ENCODE measurements around the gene UBAP2. TPM values are rescaled to one million over a fixed set of nuclear protein-coding genes. Genes with fewer than 3 reads are reported as not detected.

UBAP2 gene, protein sequence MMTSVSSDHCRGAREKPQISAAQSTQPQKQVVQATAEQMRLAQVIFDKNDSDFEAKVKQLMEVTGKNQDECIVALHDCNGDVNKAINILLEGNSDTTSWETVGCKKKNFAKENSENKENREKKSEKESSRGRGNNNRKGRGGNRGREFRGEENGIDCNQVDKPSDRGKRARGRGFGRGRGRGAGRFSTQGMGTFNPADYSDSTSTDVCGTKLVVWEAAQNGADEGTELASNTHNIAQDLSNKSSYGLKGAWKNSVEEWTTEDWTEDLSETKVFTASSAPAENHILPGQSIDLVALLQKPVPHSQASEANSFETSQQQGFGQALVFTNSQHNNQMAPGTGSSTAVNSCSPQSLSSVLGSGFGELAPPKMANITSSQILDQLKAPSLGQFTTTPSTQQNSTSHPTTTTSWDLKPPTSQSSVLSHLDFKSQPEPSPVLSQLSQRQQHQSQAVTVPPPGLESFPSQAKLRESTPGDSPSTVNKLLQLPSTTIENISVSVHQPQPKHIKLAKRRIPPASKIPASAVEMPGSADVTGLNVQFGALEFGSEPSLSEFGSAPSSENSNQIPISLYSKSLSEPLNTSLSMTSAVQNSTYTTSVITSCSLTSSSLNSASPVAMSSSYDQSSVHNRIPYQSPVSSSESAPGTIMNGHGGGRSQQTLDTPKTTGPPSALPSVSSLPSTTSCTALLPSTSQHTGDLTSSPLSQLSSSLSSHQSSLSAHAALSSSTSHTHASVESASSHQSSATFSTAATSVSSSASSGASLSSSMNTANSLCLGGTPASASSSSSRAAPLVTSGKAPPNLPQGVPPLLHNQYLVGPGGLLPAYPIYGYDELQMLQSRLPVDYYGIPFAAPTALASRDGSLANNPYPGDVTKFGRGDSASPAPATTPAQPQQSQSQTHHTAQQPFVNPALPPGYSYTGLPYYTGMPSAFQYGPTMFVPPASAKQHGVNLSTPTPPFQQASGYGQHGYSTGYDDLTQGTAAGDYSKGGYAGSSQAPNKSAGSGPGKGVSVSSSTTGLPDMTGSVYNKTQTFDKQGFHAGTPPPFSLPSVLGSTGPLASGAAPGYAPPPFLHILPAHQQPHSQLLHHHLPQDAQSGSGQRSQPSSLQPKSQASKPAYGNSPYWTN
- polyA plus RNA-seq (ENCODE audit: insufficient read length in 10 of 10), result 10 to 100 TPM; 42.7 to 81.4 (median 62.7) TPM
- long read RNA-seq, donor 1, partial matches to known transcripts, result 8 of 9 reads
- long read RNA-seq, donor 1, other reads (novel, unspliced or antisense), result 0 of 9 reads
- long read RNA-seq, donor 2, partial matches to known transcripts, result 0 of 1 reads
- long read RNA-seq, donor 2, other reads (novel, unspliced or antisense), result 0 of 1 reads
- long read RNA-seq, donor 3, result 0 reads
- long read RNA-seq, donor 4, full-length matches to known transcripts, result 1 of 1 reads
- long read RNA-seq, donor 4, partial matches to known transcripts, result 0 of 1 reads
- long read RNA-seq, donor 4, other reads (novel, unspliced or antisense), result 0 of 1 reads
- long read RNA-seq, donor 5, partial matches to known transcripts, result 15 of 15 reads
- long read RNA-seq, donor 5, other reads (novel, unspliced or antisense), result 0 of 15 reads
- long read RNA-seq, donor 6, partial matches to known transcripts, result 16 of 17 reads
- long read RNA-seq, donor 6, other reads (novel, unspliced or antisense), result 0 of 17 reads
- long read RNA-seq, donor 7, full-length matches to known transcripts, result 4 of 12 reads
- long read RNA-seq, donor 7, partial matches to known transcripts, result 8 of 12 reads
- long read RNA-seq, donor 7, other reads (novel, unspliced or antisense), result 0 of 12 reads
- long read RNA-seq, donor 8, partial matches to known transcripts, result 0 of 1 reads
- long read RNA-seq, donor 8, other reads (novel, unspliced or antisense), result 0 of 1 reads
- long read RNA-seq, donor 9, result 0 reads

DNA sequence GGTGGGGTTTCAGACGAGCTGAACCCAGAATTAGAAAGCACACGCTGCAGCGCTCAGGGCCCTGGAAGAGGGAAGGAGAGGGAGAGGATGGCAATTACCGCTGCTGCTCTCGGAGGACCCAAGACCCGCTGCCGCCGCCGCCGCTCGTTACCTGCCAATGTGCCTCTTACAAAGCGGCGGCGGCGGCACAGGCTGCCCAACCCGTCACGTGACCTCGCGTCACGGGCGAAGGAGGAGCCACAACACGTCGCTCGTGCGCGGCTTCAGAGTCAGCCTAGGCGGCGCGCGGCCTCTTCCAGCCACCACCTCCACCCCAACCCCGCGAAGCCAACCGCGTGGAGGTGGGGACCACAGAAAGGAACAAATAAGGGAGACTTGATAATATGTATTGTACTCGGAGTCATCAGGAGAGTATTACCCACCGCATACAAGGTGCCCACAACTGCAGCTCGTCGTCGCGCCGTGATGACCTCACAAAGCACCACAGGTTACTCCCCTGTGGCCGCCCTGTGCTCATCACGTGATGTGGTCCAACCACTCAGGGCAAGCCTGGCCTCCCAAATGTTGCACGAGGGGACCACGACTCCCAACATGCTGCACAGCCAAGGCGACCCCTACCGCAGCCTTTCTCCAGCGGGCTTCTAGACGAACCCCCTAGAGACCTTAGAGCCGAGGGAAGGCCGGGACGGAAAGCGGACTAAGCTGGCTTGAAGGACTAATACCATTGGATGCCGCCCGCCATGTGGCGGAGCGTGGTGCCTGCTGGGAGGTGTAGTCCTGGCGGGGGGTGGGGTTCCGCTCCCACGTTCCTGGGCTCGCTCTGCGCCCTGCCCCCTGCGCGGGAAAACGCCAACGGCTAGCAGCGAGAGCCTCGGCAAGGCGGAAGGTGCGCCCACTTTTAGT is at the start of gene UBAP2:
UBAP2 (minus strand) TSS at position 161 of the 903 bp plus-strand sequence. CDS start 31,739 bp downstream, outside the sequence.
- peak; percentile 98 to 100 (median 98) for DNase-seq

DNA sequence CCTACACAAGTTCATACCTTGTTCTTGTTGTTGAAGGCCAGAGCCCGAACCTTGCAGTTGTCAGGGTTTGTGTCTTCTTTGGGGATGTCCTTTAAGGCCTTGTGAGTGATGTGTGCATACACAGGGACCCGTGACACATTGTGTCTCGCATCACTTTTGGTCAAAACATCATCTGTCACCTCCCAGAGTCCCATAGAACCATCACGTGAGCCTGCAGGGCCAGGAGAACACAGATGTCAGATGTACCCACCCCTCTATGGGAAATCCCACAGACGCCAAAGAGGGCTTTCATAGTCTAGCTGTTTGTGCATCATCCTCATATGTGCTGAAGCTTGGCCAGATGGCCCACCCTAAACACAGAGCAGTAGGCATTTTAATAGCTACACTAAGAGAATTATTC is 49.6 kb upstream of the UBAP2 start:
- no peak for DNase-seq

DNA sequence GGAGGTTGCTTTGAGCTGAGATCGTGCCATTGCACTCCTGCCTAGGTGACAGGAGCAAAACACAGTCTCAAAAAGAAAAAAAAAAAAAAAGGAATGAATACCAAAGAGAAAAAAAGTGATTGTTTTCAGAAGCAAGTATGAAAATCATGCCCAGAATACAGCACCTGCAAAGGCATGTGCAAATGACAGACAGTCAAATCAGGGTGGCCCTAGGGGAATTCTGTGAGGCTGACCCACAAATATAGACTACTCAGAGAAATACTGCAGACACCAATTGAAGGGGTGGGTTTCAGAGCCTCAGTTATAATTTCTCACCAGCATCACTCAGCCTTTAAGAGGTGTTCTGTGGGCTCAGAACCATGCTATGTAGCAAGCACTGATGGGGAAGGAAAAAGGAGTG is 49.2 kb upstream of the UBAP2 start:
- DNase-seq, result no peak

DNA sequence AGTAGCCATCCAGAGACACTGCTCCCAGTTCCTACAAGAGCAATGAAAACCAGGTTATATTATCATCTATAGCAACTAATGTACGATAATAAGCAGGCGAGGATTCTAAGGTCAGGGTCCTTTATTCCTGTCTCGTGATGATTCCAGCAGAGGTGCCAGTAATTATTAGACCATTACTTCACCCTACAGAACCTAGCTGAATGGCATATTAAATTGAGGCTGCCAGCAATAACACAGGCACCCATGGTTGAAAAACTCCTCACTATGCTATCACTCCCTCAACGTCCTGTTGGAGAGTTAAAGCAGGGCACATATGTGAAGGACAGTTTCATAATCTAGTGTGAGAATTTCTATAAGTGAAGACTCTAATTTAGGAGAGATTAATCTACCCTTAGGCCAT is 48.1 kb upstream of the UBAP2 start:
- no peak for DNase-seq

DNA sequence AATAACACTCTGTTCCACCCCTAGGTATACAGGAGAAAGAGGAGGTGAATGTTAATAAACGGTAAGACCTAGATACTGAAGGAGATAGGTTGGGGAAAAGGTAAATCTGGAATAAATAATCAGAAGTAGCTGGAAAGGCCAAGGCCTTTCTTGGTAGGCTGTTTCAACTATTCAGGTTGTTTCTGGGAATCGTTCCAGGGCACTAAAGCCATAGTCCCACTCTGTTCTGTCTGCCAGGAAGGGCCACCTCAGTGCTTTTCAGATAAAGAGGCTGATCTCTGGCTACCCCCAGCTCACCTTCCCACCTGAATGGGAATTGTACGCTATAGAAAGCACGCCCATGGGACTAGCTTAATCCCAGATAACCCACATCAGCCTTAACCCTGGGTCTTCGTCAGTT is 44.9 kb upstream of the UBAP2 start:
- DNase-seq, result no peak

DNA sequence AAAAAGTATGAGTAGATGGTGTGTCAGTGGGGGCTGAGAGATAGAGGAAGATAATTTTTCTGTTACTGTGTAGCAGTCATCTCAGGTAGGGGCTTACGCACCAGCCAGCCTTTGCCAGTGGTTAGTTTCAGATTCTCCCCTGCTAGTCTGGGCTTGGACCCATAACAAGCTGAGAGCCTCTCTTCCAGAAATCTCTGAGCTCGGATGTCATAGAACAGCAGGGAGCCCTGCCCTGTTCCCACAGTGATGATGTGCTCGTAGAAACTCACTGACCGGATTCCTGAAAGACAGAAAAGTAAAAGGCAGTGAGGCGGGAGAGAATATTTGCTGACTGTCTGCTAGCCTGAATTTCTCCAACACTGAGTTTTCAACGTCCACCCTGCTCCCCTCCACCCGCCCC is 40.6 kb upstream of the UBAP2 start:
- DNase-seq, result no peak

DNA sequence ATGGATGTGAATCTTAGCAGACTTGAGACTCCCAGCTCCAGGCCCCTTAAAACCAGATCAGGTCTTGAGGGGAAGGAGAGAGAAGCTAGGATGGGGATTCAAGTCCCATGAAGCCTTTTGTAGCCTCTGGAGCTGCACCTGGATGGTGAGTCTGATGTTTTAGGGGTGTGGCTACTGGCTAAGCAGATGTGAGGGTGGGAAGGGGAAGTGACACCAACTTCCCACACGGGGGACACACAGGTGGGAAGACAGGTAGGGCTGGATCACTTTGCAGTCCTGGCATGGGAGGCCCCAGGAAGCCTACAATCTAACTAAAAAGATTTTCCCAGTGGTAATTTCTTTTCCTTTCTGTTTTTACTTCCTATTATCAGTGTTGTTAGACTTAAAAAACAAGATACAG is 38.7 kb upstream of the UBAP2 start:
- no peak for DNase-seq

DNA sequence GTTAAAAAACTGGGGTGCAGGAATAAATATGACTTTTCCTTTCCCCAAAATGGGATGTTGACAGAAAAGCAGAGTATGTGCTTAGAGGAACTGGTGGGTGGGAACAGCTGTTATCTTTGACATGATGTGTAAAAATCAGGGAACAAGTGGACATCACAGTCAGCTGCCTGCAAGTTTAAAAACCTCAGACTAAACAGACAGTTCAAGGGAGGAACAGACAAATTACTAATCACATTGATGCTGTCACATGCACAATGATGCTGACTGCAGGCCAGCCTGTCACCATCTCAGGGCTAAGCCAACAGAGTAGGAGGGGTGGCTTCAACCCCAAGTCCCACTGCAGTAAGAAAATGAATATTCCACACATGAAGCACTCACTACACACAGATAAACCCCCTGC is 38.2 kb upstream of the UBAP2 start:
- no peak for DNase-seq

DNA sequence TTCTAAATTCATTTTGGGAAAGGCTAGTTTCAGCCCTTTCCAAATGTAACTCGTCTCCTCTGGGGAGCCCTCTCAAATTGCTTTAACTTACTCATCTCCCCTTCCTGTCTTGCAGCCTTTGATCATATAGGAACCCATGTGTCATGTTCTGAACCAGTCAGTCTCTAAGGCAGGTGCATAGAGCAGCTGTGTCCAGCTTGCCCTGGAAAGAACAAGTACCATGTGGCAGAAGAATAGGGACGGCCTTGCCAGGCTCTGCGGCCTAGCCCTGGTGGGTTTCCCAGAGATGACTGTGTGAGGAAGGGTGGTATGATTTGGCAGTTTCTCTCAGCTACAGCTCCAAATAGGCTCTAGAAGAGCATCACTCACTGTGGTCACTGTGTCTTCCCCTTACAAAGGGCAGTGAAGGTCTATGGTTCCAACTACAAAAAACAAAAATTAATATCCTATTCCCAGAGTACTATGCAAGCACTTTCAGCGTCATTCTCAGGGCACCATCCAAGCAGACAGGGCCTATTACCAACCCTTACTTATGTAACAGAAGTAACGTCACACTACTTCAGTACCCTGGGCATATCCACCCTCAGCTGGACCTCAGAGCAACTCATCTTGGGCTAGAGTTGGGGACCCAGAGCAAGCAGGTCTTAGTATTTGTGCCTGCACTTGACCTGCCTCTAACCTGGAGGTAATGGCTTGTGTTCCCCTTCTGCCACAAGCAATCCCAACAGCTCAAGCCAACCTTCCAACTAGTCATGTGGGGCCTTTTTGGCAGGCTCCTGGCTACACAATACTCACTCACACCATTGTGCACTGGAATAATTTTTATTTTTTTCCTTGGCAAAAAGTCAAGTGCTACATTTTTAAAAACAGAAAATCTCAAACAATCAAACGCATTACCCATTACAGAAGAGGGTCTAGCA is 37.2 kb upstream of the UBAP2 start:
- DNase-seq, result peak in 2 of 3 donors; percentile 15 to 20

DNA sequence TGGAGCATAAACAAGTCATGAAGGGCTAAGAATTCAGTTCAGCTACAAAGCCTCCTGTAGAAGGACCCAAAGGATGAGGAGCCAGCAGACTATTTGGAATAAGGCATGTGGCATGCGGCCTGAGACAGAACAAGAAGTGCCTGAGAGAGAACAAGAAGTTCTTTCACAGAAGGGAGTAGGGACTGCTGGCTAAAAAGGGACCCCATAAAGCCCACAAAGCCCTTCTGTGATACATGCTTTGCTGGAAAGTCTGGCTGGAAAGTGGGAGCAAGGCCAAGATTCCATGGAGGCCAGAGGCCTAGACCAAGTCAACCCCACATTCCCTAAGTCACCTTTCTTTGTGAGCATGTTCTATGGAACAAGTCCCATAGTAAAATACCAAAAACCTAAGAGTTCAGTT is 35.9 kb upstream of the UBAP2 start:
- DNase-seq, result peak; percentile 12 to 27 (median 20)

DNA sequence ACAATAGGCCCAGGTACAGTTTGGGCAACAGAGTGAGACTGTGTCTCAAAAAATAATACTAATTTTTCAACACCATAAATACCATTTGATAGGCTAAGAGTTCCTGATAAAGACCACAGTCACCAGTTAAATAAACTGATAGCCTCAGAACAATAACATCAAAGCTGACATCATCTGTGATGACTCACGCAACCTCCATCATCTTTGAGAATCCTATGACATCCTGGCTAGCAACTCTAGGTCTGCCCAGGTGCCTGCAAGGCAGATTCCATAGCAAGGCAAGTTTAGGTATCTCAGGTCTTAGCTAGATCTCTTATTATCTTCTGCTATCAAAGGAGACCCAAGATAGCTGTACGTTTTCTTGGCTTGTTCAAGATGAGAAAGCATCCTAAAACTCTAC is 30.5 kb upstream of the UBAP2 start:
- DNase-seq, result no peak

DNA sequence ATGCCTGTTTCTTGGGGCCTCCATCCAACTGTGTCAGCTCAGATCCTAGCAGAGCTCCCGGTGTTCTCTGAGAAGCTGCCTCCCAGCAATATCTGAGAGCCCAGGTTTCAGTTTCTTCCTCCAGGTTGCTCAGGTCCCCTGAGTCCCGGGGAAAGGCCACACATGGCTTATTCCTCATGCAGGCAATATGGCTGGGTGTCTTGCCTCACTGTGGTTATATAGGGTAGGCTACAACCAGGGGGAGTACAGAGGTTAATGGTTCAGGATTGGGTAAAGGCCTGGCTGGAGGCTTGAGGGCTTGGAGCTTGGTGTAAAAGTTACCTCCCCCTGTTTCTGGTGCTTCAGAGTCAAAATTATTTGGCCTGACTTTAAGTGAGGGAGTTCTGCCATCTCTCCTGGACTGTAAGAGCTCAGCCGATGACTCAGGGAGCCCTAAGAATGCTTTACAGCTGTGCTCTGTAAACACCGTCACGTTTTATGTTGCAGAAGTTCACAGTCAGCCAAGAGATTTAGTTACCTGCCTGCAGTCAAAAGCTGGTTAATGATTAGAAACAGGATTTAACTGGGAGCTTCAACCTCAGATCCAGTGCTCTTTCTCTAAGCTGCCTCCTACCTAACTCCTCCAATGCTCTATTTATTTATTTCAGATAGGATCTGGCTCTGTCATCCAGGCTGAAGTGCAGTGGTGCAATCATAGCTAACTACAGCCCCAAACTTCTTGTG is 24.3 kb upstream of the UBAP2 start:
- peak in 2 of 3 donors; percentile 33 to 49 for DNase-seq

DNA sequence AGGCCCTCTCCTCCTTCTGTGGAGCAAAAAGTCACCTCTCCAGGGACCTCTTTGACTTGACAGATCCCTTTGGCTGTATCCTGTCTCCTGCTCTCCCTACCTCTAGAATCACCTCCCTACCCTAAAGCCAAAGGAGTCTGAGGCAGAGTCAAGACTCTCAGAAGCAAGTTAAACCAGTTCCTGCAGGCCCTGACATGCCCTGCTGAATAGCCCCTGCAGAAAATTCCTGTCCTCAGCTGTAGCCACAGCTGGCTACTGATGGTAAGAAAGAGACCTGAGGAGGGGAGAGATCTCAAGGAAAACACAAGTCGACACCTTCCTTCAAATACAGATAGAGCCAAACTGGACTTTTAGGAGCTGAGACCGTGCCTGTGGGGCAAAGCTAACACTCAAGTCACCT is 23.7 kb upstream of the UBAP2 start:
- DNase-seq, result no peak

DNA sequence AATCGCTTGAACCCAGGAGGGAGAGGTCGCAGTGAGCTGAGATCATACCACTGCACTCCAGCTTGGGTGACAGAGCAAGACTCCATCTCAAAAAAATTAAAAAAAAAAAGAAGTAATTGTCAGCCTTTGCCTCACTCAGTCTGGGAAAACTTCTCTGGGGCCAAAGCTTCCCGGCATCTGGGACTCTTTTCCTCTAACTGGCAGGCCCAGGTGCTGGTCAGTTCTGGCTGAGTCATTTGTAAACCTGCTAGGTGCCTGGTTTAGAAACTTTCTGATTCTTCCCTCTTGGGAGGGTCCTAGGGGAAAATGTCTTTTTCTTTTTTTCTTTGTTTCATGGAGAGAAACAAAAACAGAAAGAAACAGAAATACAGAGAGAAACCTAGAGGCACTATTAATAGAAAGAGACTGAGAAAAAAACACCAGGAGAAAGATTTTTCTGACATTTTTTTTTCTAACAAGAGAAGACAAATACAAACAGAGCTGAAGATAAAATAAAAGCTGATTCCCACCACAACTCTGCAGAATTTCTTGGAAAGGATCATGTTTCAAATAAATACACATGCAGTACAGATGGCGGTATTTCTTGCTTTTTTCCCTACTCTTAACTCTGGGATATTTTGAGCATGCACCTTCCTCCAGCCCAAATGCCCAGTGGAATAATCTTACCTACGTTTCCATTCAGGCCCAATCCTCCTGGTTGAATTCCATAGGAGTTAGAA is 22.1 kb upstream of the UBAP2 start:
- DNase-seq, result no peak

DNA sequence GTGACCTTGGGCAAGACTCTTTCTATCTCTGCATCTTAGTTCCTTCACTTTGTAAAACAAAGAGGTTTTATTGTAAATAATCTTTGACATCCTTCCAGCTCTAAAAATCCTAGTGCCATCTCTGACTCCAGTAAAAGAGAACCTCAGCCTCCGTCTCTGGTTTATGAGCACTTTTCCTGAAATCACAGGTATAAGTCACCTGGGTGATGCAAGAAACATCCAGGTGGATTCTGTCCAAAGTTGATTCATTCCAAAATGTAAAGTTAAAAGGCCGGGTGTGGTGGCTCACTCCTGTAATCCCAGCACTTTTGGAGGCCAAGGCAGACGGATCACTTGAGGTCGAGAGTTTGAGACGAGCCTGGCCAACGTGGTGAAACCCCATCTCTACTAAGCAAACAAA is 21.1 kb upstream of the UBAP2 start:
- no peak for DNase-seq

DNA sequence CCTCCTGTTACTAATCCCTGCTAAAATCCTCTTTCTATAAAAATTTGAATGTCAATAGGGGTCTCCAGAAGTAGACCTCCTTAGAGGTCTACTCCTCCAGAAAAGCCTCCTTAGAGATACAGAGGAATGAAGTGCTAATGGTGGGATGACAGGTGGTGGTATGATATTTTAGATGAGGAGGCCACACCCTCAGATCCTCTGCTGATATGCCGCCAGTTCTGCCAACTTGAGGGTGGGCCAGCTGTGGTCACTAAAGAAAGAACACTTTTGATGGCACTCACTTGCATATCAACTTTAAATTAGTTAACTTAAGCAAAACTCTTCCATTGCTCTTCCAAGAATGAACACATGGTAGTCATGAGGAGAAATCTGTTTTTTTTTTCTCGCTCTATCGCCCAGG is 16.9 kb upstream of the UBAP2 start:
- no peak for DNase-seq

DNA sequence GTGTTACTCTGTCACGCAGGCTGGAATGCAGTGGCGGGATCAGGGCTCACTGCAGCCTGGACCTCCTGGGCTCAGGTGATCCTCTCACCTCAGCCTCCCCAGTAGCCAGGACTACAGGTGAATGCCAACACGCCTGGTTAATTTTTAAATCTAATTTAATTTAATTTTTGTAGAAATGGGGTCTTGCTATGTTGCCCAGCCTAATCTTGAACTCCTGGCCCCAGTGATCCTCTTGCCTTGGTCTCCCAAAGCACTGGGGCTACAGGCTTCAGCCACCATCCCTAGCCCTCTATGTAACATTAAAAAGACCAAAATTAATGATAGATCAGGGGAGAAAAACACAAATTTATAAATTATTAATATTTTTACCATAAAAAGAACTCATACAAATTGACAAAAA is 11.3 kb upstream of the UBAP2 start:
- no peak for DNase-seq
